RWPE2 (cell line): ENCODE data around the gene CUTA.
A peak's percentile ranks its signal among the peaks of the same experiment; 100 is the strongest.

Source experiments
- ATAC-seq: fragments of 200-7000 bp; cut with Tn5 transposase; 3 replicates; pipeline ENCODE4 v1.9.1; 2021; ENCODE audit warnings: low read depth
- DNase-seq: peaks from one replicate; pipeline ENCODE4 v3.0.0-alpha.2; 2020; ENCODE audit warnings: low spot score
- H3K27ac ChIP-seq: fragments of 450-650 bp; 2 replicates; pipeline ENCODE4 v1.5.1; 2017; ENCODE audit warnings: mild to moderate bottlenecking; ENCODE audit not compliant: poor library complexity, severe bottlenecking
- H3K27me3 ChIP-seq: fragments of 250-450 bp; sonication (Bioruptor Pico); 2 replicates; pipeline ENCODE4 v1.5.1; 2021; ENCODE audit warnings: mild to moderate bottlenecking, moderate library complexity; ENCODE audit not compliant: insufficient read depth, poor library complexity, severe bottlenecking
- H3K36me3 ChIP-seq: fragments of 250-450 bp; sonication (Bioruptor Pico); 2 replicates; pipeline ENCODE4 v1.5.1; 2020; ENCODE audit warnings: low read depth, mild to moderate bottlenecking, moderate library complexity
- H3K4me1 ChIP-seq: fragments of 250-450 bp; sonication (Bioruptor Pico); 2 replicates; pipeline ENCODE4 v1.5.1; 2021; ENCODE audit warnings: mild to moderate bottlenecking, moderate library complexity; ENCODE audit not compliant: insufficient read depth, poor library complexity, severe bottlenecking
- H3K4me3 ChIP-seq: fragments of 250-450 bp; sonication (Bioruptor Pico); 2 replicates; pipeline ENCODE4 v1.5.1; 2021; ENCODE audit warnings: mild to moderate bottlenecking, moderate library complexity; ENCODE audit not compliant: severe bottlenecking
- H3K9me3 ChIP-seq: fragments of 250-450 bp; sonication (Bioruptor Pico); 2 replicates; pipeline ENCODE4 v1.5.1; 2021; ENCODE audit warnings: mild to moderate bottlenecking, moderate library complexity; ENCODE audit not compliant: severe bottlenecking
- TF ChIP-seq, protein P1 (sequence below): fragments of 450-650 bp; IDR thresholded peaks from one replicate; pipeline ENCODE4 v1.5.1; 2017; ENCODE audit warnings: mild to moderate bottlenecking, moderate library complexity; ENCODE audit not compliant: poor library complexity, severe bottlenecking

CUTA gene, protein sequence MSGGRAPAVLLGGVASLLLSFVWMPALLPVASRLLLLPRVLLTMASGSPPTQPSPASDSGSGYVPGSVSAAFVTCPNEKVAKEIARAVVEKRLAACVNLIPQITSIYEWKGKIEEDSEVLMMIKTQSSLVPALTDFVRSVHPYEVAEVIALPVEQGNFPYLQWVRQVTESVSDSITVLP

GRCh38 chr6:33417903-33418689, at the start of gene CUTA:
CUTA (minus strand) TSS chr6:33418107; CDS start chr6:33418000, 107 bp downstream.
- Histone ChIP-seq H3K27me3 (no peaks in the 10 kb centered on the region), H3K4me1 (peaks cover 14% of the 10 kb centered on the region), H3K36me3 (peaks cover 25% of the 10 kb centered on the region), H3K9me3 (no peaks in the 10 kb centered on the region), H3K4me3 (peak within 1 kb of the TSS; percentile 43), H3K27ac (peak within 1 kb of the TSS; percentile 82)
- TF ChIP-seq, protein P1, sequence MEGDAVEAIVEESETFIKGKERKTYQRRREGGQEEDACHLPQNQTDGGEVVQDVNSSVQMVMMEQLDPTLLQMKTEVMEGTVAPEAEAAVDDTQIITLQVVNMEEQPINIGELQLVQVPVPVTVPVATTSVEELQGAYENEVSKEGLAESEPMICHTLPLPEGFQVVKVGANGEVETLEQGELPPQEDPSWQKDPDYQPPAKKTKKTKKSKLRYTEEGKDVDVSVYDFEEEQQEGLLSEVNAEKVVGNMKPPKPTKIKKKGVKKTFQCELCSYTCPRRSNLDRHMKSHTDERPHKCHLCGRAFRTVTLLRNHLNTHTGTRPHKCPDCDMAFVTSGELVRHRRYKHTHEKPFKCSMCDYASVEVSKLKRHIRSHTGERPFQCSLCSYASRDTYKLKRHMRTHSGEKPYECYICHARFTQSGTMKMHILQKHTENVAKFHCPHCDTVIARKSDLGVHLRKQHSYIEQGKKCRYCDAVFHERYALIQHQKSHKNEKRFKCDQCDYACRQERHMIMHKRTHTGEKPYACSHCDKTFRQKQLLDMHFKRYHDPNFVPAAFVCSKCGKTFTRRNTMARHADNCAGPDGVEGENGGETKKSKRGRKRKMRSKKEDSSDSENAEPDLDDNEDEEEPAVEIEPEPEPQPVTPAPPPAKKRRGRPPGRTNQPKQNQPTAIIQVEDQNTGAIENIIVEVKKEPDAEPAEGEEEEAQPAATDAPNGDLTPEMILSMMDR = peak; percentile 33
- peak; percentile 99 for DNase-seq
- peak; percentile 90 for ATAC-seq

DNA sequence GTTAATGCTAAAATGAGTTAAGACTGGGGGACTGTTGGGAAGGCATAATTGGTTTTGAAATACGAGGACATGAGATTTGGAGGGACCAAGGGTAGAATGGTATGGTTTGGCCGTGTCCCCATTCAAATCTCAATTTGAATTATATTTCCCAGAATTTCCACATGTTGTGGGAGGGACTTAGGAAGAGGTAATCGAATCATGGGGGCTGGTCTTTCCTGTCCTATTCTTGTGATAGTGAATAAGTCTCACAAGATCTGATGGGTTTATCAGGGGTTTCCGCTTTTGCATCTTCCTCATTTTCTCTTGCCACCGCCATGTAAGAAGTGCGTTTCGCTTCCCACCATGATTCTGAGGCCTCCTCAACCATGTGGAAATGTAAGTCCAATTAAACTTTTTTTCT, 49.2 kb upstream of the CUTA start:
- no peaks in the 10 kb centered on the region for H3K4me1 ChIP-seq
- no peak for DNase-seq
- H3K4me3 ChIP-seq = no peak overlapping the region
- no peaks in the 10 kb centered on the region for H3K36me3 ChIP-seq
- TF ChIP-seq, protein P1 = no peak
- no peak overlapping the region for H3K27ac ChIP-seq
- no peaks in the 10 kb centered on the region for H3K9me3 ChIP-seq
- no peaks in the 10 kb centered on the region for H3K27me3 ChIP-seq
- no peak for ATAC-seq

- H3K27me3 ChIP-seq = no peaks in the 10 kb centered on the region
These were observed 48.3 kb upstream of the CUTA start for GRCh38 chr6:33466075-33466735.

GRCh38 chr6:33459226-33459625, 41.3 kb upstream of the CUTA start:
- Histone ChIP-seq H3K27me3 (no peaks in the 10 kb centered on the region), H3K4me3 (no peak overlapping the region), H3K9me3 (no peaks in the 10 kb centered on the region), H3K36me3 (peaks cover 17% of the 10 kb centered on the region), H3K27ac (no peak overlapping the region), H3K4me1 (peaks cover 3% of the 10 kb centered on the region)
- ATAC-seq (no peak), DNase-seq (no peak)
- TF ChIP-seq, protein P1 = no peak

More at GRCh38 chr6:33466075-33466735, 48.3 kb upstream of the CUTA start:
- no peaks in the 10 kb centered on the region for H3K36me3 ChIP-seq
- DNase-seq (no peak), ATAC-seq (no peak)
- TF ChIP-seq, protein P1 = no peak
- no peaks in the 10 kb centered on the region for H3K9me3 ChIP-seq
- H3K4me3 ChIP-seq = no peak overlapping the region
- H3K27ac ChIP-seq = no peak overlapping the region
- no peaks in the 10 kb centered on the region for H3K4me1 ChIP-seq
